ENCODE measurements around the gene FBXO22.
"Not testable (repeated sequence)": the region's sequence is repeated elsewhere in the genome, so short reads cannot be mapped to it uniquely, and the experiment has no call there.

FBXO22 gene

GRCh38 chr15:75984706-75985105, 81.0 kb downstream of the FBXO22 start:
- DNase-seq: not testable (repeated sequence)

GRCh38 chr15:75985971-75986370, 82.3 kb downstream of the FBXO22 start:
- no peak for DNase-seq

- DNase-seq: no peak
Observed at GRCh38 chr15:75989045-75989444, 85.4 kb downstream of the FBXO22 start.

- DNase-seq: no peak
Observed at GRCh38 chr15:75989875-75990274, 86.2 kb downstream of the FBXO22 start.

Data from retina (tissue), 1 donor.